Upper lobe of right lung (tissue), 1 donor: ENCODE data around the gene PMEPA1. TPM values are rescaled to one million over a fixed set of nuclear protein-coding genes. Genes with fewer than 3 reads are reported as not detected.

Experiments used
- ATAC-seq: fragments of 200-7000 bp; cut with Tn5 transposase; one replicate; pipeline ENCODE4 v1.9.1; 2020; ENCODE audit warnings: mild to moderate bottlenecking, moderate library complexity
- DNase-seq: peaks from one replicate; pipeline ENCODE4 v3.0.0-alpha.2; 2020
- H3K27ac ChIP-seq: fragments of 200-600 bp; one replicate; pipeline ENCODE4 v1.8.0; 2022
- H3K27me3 ChIP-seq: fragments of 200-600 bp; one replicate; pipeline ENCODE4 v1.8.0; 2022; ENCODE audit warnings: mild to moderate bottlenecking
- H3K36me3 ChIP-seq: fragments of 200-600 bp; one replicate; pipeline ENCODE4 v1.8.0; 2022
- H3K4me1 ChIP-seq: fragments of 200-600 bp; one replicate; pipeline ENCODE4 v1.8.0; 2022
- H3K4me3 ChIP-seq: fragments of 200-600 bp; one replicate; pipeline ENCODE4 v1.8.0; 2022; ENCODE audit warnings: mild to moderate bottlenecking
- H3K9me3 ChIP-seq: fragments of 200-600 bp; one replicate; pipeline ENCODE4 v1.8.0; 2022
- CTCF ChIP-seq: fragments of 200-600 bp; IDR thresholded peaks from one replicate; pipeline ENCODE4 v1.8.0; 2022; ENCODE audit warnings: antibody characterized with exemption
- intact Hi-C: fragments of 100-400 bp; cut with DNase I; formaldehyde crosslinking; loops from one replicate; pipeline ENCODE4 v1.11.0; 2022
- total RNA-seq: library from RNA; stranded (reverse); fragmentation: NEBNext Ultra II Directional; extraction: Animal tissue kit (Norgen Biotek cat#: 25700); gene quantifications from one replicate; pipeline ENCODE4 v1.2.1, GENCODE V29; 2021
- donor health status: DM: no; HTN: yes; CAD: no; lungs with severe emphysema.

The PMEPA1 gene
- total RNA-seq, 1 donor from 2014 or later: 49.1 TPM

GRCh38 chr20:57714409-57715267, 4.8 kb upstream of the PMEPA1 start:
- H3K27ac ChIP-seq: peak overlapping the region; percentile 78
- intact Hi-C loops: no loop called here
- no peaks in the 10 kb centered on the region for H3K27me3 ChIP-seq
- no peaks in the 10 kb centered on the region for H3K9me3 ChIP-seq
- no peak overlapping the region for H3K4me3 ChIP-seq
- peaks cover 34% of the 10 kb centered on the region for H3K4me1 ChIP-seq
- no peak for TF ChIP-seq CTCF
- DNase-seq (no peak), ATAC-seq (peak; percentile 16)
- H3K36me3 ChIP-seq: no peaks in the 10 kb centered on the region

- Histone ChIP-seq H3K36me3 (no peaks in the 10 kb centered on the region), H3K9me3 (no peaks in the 10 kb centered on the region), H3K4me3 (no peak overlapping the region), H3K27ac (peak overlapping the region; percentile 78), H3K27me3 (no peaks in the 10 kb centered on the region), H3K4me1 (peaks cover 32% of the 10 kb centered on the region)
- no peak for TF ChIP-seq CTCF
- intact Hi-C loops: no loop called here
- ATAC-seq (no peak), DNase-seq (no peak)
These were observed 4.1 kb upstream of the PMEPA1 start for GRCh38 chr20:57713951-57714350.

GRCh38 chr20:57713505-57713903, 3.7 kb upstream of the PMEPA1 start:
- Histone ChIP-seq H3K4me3 (no peak overlapping the region), H3K36me3 (no peaks in the 10 kb centered on the region), H3K27me3 (no peaks in the 10 kb centered on the region), H3K9me3 (no peaks in the 10 kb centered on the region), H3K4me1 (peaks cover 30% of the 10 kb centered on the region), H3K27ac (peak overlapping the region; percentile 78)
- intact Hi-C loops: no loop called here
- DNase-seq (peak; percentile 73), ATAC-seq (no peak)
- TF ChIP-seq CTCF: no peak

GRCh38 chr20:57712851-57713504, 3.2 kb upstream of the PMEPA1 start:
- H3K4me3 ChIP-seq: no peak overlapping the region
- peaks cover 35% of the 10 kb centered on the region for H3K4me1 ChIP-seq
- H3K27ac ChIP-seq: peak overlapping the region; percentile 78
- ATAC-seq: no peak
- no peaks in the 10 kb centered on the region for H3K27me3 ChIP-seq
- intact Hi-C loops: no loop called here
- no peak for TF ChIP-seq CTCF
- no peaks in the 10 kb centered on the region for H3K36me3 ChIP-seq
- no peaks in the 10 kb centered on the region for H3K9me3 ChIP-seq
- no peak for DNase-seq

GRCh38 chr20:57712341-57712740, 2.5 kb upstream of the PMEPA1 start:
- Histone ChIP-seq H3K9me3 (no peaks in the 10 kb centered on the region), H3K4me3 (no peak overlapping the region), H3K36me3 (no peaks in the 10 kb centered on the region), H3K4me1 (peaks cover 34% of the 10 kb centered on the region), H3K27me3 (no peaks in the 10 kb centered on the region), H3K27ac (no peak overlapping the region)
- intact Hi-C loops: no loop called here
- ATAC-seq: no peak
- DNase-seq: no peak
- no peak for TF ChIP-seq CTCF
